GM21825 (cell line): Measurements from ENCODE around the gene CHD9NB.
A peak's percentile ranks its signal among the peaks of the same experiment; 100 is the strongest.
"Not testable (repeated sequence)": the region's sequence is repeated elsewhere in the genome, so short reads cannot be mapped to it uniquely, and the experiment has no call there.

Experiments
- ATAC-seq: cut with Tn5 transposase; IDR thresholded peaks from one replicate; pipeline ENCODE4 v1.9.1; 2021; ENCODE audit warnings: mild to moderate bottlenecking, moderate library complexity; ENCODE audit not compliant: unreplicated experiment

Gene CHD9NB

DNA sequence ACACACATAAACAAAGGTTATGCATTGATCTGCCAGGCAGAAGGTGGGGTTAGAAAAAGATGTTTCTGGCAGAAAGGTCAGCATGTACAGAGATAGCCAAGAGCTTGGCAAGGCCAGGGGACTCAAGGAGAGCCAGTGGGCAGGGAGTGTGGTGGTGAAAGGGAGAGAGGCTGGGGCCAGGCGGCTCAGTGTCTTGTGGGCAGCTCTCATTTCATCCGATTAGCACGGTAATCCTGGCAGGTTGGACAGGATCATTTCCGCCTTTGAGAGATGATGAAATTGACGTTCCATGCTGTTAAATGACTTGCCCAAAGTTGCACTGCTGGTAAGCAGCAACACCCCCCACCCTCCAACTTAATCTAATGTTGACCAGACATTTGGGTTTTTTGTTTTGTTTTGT is 5.7 kb upstream of the CHD9NB start:
- ATAC-seq, result no peak

DNA sequence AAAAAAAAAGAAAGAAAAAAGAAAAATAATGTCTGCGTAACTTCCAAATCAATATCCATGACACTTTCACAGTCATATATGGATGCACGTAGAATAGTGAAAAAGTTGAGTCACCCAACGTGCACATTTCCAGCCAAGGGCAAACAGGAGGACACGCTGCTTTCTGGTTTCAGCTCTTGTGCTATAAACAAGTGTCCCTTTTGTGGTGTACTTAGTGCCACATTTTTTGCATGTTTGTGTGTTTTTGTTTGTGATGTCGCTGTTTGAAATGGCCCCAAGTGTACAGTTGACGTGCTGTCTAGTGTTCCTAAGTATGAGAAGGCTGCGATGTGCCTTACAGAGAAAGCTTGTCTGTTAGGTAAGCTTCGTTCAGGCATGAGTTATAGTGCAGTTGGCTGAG is 5.0 kb upstream of the CHD9NB start:
- no peak for ATAC-seq

DNA sequence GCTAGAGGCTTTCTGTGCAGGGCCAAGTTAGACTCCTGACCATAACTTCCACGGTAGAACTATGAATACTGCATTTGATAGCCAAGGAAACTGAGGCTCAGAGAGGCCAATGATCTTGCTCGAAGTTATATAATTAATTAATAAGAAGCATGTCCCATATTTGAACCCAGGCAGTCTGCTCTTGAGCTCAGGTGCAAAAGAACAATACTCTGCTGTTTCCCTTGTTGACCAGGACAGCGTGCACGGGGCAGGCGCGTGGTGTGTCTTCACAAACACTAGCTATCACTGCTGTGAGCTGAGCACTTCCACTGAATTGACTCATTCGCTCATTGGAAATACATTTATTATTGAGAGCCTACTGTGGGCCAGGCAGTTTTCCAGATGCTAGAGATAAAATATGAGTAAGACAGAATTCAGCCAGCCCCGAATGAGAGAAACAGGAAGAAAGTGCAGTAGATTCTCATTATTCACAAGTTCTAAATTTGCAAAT is 3.7 kb upstream of the CHD9NB start:
- no peak for ATAC-seq

DNA sequence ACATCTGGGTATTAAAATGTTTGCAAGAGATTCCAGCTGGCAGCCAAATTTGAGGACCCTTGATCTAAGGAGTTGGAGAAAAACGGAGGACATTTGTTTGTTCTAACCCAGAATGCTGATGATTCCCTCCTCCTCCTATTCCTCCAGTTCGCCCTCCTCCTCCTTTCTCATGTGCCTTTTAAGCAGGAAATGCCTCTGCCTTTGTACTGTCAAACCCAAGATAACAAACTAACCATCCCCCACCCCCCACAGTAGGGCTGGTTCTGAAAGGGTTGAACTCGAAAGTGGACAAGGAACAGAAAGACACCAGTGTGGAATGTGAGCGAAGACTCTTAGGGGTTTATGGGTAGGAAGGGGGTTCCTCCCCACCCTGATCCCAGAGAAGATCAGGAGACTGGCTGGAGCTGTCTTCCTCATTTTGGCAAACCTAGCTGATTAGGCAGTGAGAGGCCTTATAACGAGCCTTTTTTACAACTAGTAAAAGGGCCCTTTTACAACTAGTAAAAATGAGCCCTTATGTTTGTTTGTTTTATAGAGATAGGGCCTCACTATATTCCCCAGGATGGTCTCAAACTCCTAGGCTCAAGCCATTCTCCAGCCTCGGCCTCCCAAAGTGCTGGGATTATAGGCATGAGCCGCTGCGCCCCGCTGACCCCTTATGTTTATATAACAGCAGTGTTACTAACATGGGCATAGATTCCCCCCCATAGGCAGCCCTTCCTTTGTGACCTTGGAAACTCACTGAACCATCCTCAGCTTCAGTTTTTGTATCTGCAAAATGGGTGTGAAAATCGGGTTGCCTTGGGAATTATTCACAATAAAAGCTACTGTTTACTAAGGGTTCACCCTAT is 3.1 kb upstream of the CHD9NB start:
- ATAC-seq, result no peak

DNA sequence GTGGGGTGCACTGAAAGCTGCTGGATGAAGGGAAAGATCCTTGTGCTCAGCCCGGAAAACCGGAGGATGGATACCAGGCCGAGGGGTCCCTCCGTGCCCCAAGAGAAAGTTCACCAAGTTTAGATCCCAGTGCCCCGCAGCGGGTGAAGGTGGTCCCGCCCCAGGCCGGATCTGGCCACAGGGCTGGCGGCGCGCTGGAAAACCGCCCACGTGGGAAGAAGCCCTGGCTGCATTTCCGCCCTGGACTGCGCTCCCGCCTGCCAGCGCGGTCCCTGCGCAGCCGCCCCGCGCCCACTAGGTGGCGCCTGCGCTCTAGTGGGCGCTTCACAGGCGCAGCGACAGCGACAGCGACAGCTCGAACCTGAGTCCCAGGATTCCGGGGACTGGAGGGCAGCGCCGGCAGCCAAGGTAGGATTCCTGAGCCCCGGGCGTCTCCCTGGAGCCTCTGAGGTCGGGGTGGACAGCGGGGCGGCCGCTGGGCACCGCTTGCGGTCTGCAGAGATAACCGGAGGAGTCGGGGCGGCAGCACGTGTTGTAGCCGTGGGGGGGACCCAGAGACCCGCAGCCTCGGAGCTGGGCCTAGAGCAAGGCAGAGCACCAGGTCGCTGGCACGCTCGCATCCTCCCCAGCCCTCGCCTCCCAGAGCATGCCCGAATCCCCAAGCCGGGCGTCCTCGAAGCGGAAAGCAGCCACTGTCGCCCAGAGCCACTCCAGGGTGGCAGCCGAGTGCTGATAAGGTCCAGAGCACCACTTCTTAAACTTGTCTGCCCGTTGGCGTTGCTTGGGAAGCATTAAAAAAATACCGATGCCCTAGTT is 2.2 kb upstream of the CHD9NB start, which contains the start of gene CHD9:
Gene CHD9, plus strand, starts transcription at position 322 of the 816 bp plus-strand sequence. CDS start 101,099 bp downstream, outside the sequence.
- peak; percentile 73 for ATAC-seq

DNA sequence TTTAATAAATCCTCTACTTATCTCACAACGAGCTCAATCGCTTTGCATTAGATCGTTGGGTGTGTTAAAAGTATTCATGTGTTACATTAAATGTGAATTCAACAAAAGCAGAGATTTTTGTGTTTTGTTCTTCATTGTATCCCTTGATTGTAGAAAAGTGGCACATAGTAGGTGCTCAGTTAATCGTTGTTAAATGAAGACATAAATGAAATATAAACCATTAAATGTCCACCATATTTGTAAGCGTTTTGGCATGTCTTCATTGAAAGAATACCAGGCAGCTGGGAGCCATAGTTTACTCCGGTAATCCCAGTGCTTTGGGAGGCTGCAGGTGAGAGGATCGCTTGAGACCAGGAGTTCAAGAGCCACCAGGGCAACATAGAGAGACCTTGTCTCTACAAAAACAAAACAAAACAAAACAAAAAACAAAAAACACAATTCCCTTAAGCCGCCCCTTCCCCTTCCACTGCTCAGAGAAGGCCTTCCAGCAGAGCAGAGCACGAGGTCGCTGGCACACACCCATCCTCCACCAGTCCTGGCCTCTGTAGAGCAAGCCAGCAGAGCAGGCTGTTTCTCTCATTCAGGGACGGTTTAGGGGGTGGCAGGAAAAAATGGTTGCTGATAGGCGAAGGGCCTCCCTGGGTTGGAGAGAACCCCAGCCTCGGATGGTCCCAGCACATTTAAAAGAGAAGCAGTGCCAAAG is 1.4 kb upstream of the CHD9NB start:
- ATAC-seq, result no peak

DNA sequence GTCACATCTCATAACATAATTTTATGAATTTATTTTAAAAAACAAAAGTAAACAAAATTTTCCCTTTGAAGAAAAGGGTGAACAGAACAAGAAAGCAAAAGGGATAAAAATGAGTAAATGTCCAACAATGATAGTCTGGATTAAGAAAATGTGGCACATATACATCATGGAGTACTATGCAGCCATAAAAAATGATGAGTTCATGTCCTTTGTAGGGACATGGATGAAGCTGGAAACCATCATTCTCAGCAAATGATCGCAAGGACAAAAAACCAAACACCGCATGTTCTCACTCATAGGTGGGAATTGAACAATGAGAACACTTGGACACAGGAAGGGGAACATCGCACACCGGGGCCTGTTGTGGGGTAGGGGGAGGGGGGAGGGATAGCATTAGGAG is 1.4 kb downstream of the CHD9NB start:
- ATAC-seq, result not testable (repeated sequence)

DNA sequence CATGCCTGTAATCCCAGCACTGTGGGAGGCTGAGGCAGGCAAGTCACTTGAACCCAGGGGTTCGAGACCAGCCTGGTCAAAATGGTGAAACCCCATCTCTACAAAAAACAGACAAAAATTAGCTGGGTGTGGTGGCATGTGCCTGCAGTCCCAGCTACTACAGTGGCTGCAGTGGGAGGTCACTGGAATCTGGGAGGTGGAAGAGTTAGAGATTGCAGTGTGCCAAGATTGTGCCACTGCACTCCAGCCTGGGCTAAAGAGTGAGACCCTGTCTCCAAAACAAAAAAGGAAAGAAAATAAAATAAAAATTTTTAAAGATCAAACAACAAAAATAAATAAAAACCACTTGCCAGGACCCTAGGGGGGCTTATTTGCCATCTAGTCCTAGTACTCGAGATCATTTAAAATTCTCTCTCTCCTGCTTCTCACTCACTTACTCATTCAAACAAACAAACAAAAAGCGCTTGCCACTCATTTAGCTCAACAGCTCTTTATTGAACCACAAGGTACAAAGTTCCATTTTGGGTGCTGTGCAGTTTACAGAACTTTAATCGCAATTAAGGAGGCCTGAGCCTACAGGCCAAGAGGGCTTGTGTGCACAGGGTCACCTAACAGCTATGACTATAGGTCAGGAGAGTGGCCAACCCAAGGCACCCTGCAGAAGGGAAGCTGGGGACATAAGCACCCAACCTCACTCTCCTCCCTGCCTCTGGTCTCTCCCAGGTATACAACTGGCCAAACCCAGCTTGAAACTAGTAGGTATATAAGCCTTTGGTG is 4.4 kb downstream of the CHD9NB start:
- ATAC-seq, result no peak

DNA sequence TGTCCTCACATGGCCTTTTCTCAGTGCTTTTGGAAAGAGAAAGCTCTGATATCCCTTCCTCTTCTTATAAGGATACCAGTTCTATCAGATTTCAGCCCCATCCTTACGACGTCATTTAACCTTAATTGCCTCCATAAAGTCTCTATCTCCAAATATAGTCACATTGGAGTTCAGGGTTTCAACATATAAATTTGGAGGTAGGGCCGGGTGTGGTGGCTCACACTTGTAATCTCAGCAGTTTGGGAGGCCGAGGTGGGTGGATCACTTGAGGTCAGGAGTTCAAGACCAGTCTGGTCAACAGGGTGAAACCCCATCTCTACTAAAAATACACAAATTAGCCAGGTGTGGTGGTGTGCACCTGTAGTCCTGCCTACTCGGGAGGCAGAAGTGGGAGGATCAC is 5.2 kb downstream of the CHD9NB start:
- ATAC-seq, result not testable (repeated sequence)

DNA sequence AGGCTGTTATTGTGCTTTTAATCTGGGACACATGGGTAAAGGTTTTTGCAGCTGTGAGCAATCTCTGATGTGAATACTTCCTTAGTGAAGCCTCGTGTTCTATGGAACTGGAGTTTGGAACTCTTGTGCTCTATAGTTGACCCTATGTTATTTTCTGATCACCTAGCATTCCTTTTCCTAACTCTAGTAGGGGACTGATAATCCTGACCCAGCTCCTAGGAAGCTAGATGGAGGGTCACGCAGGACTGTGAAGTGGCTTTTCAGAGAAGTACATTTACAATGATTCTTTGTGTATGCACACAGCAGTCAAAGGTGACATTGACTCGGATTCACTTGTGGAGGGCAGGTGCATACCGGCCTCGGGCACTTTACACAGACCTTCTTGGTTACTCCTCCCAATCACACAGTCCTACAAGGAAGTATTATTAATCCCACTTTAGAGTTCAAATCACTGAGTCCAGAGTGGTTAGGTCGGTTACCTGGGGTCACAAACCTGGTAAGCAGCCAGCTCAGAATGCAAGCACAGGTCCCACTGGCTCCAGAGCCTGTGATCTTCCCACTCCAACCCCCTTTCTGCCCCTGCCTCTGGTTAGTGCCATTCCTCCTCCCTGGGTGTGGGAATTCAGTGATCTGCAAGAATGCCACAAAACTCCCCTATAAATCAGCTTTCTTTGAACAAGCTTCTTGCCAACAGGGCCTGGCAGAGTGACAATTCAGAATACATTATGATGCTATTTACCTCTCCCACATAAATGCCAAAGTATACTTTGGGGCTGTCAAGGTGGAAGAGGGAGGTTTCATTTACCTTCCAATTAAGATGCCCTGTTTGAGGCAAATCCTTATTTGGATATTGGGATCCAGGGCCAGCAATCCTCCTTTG is 7.1 kb downstream of the CHD9NB start:
- ATAC-seq, result no peak

DNA sequence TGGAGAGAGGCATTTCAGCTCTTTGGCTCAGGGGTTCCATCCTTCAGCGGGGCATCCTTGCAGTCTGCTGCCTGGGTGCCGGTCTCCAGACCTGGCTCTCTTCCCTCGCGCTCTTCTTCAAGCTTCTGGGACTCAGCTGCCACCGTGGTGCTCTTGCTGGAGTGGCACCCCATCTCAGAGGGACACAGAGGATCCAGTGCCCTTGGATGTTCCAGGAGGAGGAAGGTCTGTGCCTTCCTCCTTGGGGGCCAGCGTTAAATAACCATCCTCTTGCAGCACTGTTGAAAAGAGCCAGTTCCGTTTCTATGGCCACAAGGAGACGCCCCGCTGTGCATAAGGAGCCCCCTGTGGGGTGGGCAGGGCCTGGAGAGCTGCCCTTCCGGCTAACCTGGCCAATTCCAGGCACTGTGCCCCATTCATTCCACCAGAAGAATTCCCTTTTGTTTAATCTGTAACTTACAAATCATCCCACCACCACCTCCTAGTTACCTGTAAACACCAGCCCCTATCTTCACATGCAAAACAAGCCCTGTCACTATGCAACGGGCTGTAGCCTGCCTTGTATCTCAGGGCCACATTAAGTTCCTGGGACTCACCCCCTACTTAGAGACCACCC is 8.6 kb downstream of the CHD9NB start:
- no peak for ATAC-seq

DNA sequence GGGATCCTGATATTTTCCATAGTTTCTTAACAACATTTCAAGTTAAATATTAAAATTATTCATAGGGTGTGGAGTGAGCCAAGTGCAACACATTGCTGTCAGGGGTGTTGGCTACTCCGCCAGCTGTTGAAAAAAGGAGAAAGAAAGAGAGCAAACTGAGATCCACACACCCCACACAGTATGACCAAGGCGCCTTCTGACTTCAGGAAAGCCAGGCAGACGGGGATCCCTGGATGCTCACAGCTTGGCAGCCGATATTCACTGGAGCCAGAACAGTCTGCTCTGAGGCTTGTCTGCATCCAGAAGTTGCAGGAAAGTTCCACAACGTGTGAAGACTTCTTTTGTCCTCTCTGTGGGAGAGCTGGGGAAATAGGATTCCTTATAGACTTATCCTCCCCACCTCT is 9.3 kb downstream of the CHD9NB start:
- no peak for ATAC-seq

DNA sequence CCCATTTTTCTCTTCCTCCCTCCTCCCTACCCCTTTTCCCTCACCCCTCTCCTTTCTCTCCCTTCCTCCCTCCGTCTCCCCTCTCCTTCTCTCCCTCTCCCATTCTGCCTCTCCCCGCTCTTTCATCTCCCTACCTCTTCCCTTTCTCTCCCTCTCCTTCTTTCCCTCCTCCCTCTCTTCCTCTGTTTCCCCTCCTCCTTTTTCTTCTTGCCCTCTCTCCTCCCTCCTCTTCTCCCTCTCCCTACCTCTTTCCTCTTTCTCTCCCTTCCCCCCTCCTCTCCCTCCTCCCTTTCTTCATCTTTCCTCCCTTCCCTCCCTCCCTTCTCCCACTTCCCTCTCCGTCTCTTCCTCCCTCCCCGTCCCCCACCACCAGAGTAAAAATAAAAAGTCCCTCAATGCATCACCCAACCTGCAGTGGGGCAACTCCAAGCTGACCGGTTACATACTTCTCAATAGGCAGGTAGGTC is 10.4 kb downstream of the CHD9NB start:
- no peak for ATAC-seq

DNA sequence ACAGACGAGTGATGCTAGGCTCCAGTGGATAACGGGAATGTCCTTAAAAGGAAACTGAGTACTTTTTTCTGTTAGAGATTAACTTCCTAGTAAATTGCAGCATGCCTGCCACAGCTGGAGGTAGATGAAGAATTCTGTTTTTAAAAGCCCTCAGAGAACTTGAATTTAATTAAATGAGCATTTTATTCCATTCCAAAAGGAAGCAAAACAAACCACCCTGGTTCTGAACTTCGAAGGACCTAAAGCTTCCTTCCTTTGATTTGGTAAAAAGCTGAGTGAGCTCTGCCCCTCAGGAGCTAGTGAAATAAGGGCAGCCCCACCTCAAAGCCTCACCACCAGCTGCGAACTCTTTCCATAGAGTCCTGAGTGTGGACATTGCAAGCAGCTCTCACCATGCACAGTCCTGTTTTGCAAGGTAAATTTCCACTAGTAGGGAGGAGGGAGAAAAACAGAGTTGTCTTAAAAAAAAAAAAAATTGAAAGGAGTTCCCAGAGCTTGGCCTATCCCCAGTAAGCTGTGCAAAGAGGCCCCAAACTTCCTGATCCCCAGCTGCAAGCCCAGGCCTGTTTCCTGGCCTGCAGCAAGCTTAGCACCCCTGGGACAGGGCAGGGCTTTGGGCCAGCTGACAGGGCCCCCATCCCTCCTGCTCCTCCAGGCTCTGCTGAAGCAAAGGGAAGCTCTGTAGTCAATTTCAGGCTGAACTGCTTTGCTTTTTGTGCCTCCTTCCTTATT is 11.2 kb downstream of the CHD9NB start:
- peak; percentile 61 for ATAC-seq

DNA sequence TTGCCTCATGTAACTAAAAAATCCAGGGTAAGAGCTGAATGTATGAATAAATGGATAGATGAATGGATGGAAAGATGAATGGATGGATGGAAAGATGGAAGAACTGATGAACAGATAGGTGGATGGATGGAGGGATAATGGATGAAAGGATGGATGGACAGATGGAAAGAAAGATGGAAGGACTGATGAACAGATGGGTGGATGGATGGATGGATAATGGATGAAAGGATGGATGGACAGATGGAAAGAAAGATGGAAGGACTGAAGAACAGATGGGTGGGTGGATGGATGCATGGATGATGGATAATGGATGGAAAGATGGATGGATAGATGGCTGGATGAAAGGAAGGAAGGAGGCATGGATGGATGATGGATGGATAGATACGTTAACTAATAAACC is 11.9 kb downstream of the CHD9NB start:
- ATAC-seq, result no peak

DNA sequence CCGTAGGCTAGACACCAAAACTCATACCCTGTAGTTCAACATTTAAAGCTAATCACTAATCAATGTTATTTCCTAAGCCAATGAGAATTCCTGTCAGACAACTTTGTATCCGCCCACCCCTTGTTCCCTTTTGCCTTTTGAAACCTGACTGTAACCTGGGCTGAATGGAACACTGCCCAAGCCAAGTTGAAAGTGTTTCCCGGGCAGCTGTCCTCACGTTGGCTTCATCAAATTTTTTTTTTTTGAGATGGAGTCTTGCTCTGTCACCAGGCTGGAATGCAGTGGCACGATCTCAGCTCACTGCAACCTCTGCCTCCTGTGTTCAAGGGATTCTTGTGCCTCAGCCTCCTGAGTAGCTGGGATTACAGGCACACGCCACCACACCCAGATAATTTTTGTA is 16.0 kb downstream of the CHD9NB start:
- ATAC-seq, result not testable (repeated sequence)

DNA sequence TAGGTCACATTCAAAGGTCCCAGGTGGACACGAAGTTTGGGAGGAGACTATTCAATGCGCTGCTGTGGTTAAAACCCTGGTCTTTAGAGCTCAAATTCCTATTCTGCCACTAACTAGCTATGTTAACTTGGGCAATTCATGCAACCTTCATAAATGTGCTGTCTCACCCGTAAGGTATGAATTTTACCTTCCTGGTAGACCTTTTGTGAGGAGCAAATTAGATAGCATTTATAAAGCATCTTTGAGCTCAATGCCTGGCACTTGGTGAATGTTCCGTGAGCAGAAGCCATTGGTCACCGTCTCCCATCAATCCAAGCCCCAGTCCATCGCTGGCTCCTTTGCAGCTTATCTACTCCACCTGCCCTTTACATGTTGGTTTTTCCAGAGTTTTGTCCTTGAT is 16.6 kb downstream of the CHD9NB start:
- no peak for ATAC-seq
